ENCODE measurements around the gene PPP1R37.

The PPP1R37 gene

GRCh38 chr19:45160870-45161737 lies 68.1 kb downstream of the PPP1R37 start, which contains the start of gene NKPD1:
Gene NKPD1, minus strand, starts transcription at chr19:45160982. Its CDS starts 832 bp downstream, at chr19:45160150.
- H3K4me3 ChIP-seq (ENCODE audit: low read depth, low read length): no peak within 1 kb of the TSS
- DNase-seq (ENCODE audit: low read depth): no peak
- TF ChIP-seq, protein P1, sequence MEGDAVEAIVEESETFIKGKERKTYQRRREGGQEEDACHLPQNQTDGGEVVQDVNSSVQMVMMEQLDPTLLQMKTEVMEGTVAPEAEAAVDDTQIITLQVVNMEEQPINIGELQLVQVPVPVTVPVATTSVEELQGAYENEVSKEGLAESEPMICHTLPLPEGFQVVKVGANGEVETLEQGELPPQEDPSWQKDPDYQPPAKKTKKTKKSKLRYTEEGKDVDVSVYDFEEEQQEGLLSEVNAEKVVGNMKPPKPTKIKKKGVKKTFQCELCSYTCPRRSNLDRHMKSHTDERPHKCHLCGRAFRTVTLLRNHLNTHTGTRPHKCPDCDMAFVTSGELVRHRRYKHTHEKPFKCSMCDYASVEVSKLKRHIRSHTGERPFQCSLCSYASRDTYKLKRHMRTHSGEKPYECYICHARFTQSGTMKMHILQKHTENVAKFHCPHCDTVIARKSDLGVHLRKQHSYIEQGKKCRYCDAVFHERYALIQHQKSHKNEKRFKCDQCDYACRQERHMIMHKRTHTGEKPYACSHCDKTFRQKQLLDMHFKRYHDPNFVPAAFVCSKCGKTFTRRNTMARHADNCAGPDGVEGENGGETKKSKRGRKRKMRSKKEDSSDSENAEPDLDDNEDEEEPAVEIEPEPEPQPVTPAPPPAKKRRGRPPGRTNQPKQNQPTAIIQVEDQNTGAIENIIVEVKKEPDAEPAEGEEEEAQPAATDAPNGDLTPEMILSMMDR (IDR thresholded peaks at IDR 0.05; ENCODE audit: low read depth, low read length, missing control alignments): no peak
- in situ Hi-C loops (cut with HindIII; ENCODE audit: low sequenced_read_pairs): no loop called here

GRCh38 chr19:45161738-45162607 lies 69.0 kb downstream of the PPP1R37 start:
- in situ Hi-C loops (cut with HindIII; ENCODE audit: low sequenced_read_pairs): no loop called here
- no peak for DNase-seq (ENCODE audit: low read depth)
- TF ChIP-seq, protein P1 (IDR thresholded peaks at IDR 0.05; ENCODE audit: low read depth, low read length, missing control alignments): peak; percentile 88
- no peak overlapping the region for H3K4me3 ChIP-seq (ENCODE audit: low read depth, low read length)

DNA sequence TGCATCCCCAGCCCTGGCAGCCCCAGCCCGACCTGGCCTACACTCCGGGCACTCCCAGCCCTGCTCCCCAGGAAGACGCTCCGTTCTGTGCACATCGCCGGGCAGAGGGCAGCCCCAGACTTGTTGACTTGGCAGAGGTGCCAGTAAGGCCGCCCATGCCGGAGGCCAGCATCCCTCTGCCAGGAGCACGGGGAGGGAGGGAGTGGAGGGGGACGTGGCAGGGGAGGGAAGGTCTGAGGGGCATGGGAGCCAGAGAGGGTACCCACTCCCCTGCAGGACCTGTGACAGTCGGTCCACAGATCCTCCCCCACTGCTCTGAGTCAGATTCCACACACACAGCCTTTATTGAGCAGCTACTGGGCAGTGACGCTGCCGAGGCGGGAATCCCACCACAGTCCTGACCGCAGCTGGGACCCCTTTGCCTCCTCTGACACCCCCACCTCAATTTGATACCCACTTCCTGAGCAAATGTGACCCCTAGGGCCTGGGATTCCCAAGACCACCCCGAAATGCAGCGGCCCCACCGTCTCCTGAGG lies 69.7 kb downstream of the PPP1R37 start:
- DNase-seq (ENCODE audit: low read depth): no peak
- TF ChIP-seq, protein P1 (IDR thresholded peaks at IDR 0.05; ENCODE audit: low read depth, low read length, missing control alignments): no peak
- in situ Hi-C loops (cut with HindIII; ENCODE audit: low sequenced_read_pairs): no loop called here
- H3K4me3 ChIP-seq (ENCODE audit: low read depth, low read length): no peak overlapping the region

GRCh38 chr19:45163156-45163555 lies 70.2 kb downstream of the PPP1R37 start:
- in situ Hi-C loops (cut with HindIII; ENCODE audit: low sequenced_read_pairs): no loop called here
- TF ChIP-seq, protein P1 (IDR thresholded peaks at IDR 0.05; ENCODE audit: low read depth, low read length, missing control alignments): no peak
- no peak overlapping the region for H3K4me3 ChIP-seq (ENCODE audit: low read depth, low read length)
- DNase-seq (ENCODE audit: low read depth): no peak

- TF ChIP-seq, protein P1 (IDR thresholded peaks at IDR 0.05; ENCODE audit: low read depth, low read length, missing control alignments): no peak
- H3K4me3 ChIP-seq (ENCODE audit: low read depth, low read length): no peak overlapping the region
- DNase-seq (ENCODE audit: low read depth): no peak
- in situ Hi-C loops (cut with HindIII; ENCODE audit: low sequenced_read_pairs): no loop called here
Measured at GRCh38 chr19:45163751-45164460, 70.9 kb downstream of the PPP1R37 start.

All from astrocyte of the cerebellum (primary cell).